Stimulated activated CD8-positive, alpha-beta memory T cell treated with anti-CD3 and anti-CD28 coated beads, Interleukin-2, amount 100 ng/mL, for 48 hours (primary cell): Measurements from ENCODE around the gene YWHAQ.
"Not testable (repeated sequence)": the region's sequence is repeated elsewhere in the genome, so short reads cannot be mapped to it uniquely, and the experiment has no call there.

Experiments
- DNase-seq, 2 donors: peaks; one replicate each; pipeline ENCODE4 v3.0.0-alpha.2; 2020; ENCODE audit warnings: low read depth in 2 of 2

YWHAQ gene

GRCh38 chr2:9594366-9595054 is 36.3 kb downstream of the YWHAQ start:
- DNase-seq, result no peak

GRCh38 chr2:9593925-9594324 is 36.9 kb downstream of the YWHAQ start:
- DNase-seq, result no peak

- DNase-seq, result no peak
These were observed 38.1 kb downstream of the YWHAQ start for GRCh38 chr2:9592699-9593098.

GRCh38 chr2:9590641-9591040 is 40.2 kb downstream of the YWHAQ start:
- no peak for DNase-seq

- DNase-seq, result no peak
These were observed 44.3 kb downstream of the YWHAQ start for GRCh38 chr2:9586465-9586864.

- DNase-seq, result no peak
These were observed 45.3 kb downstream of the YWHAQ start for GRCh38 chr2:9585486-9585885.

- not testable (repeated sequence) for DNase-seq
These were observed 45.9 kb downstream of the YWHAQ start for GRCh38 chr2:9584902-9585301.

- DNase-seq, result no peak
These were observed 48.2 kb downstream of the YWHAQ start for GRCh38 chr2:9582624-9583023.

- DNase-seq, result no peak
These were observed 52.1 kb downstream of the YWHAQ start for GRCh38 chr2:9578467-9579235.

- no peak for DNase-seq
These were observed 56.5 kb downstream of the YWHAQ start for GRCh38 chr2:9574331-9574730.

- no peak for DNase-seq
These were observed 57.0 kb downstream of the YWHAQ start for GRCh38 chr2:9573840-9574239.

GRCh38 chr2:9573013-9573720 is 57.6 kb downstream of the YWHAQ start:
- no peak for DNase-seq

GRCh38 chr2:9570182-9571060 is 60.4 kb downstream of the YWHAQ start:
- DNase-seq, result no peak

- no peak for DNase-seq
These were observed 65.2 kb downstream of the YWHAQ start for GRCh38 chr2:9565436-9566153.

- no peak for DNase-seq
These were observed 70.2 kb downstream of the YWHAQ start for GRCh38 chr2:9560628-9561027.

GRCh38 chr2:9558948-9559381 is 71.8 kb downstream of the YWHAQ start:
- no peak for DNase-seq

GRCh38 chr2:9556121-9556743 is 74.6 kb downstream of the YWHAQ start:
- DNase-seq, result peak in 1 of 2 donors; percentile 13

GRCh38 chr2:9555297-9556120 is 75.3 kb downstream of the YWHAQ start, which contains the start of gene ADAM17:
TSS of gene ADAM17 (minus strand) at chr2:9555830. CDS start at chr2:9555605, 225 bp downstream.
- peak; percentile 83 to 91 for DNase-seq

- DNase-seq, result no peak
These were observed 75.9 kb downstream of the YWHAQ start for GRCh38 chr2:9554921-9555296.
